Stimulated activated CD8-positive, alpha-beta memory T cell treated with anti-CD3 and anti-CD28 coated beads, Interleukin-15, amount 100 ng/mL, for 24 hours (primary cell): ENCODE measurements around the gene PSORS1C2.

Experiments
- DNase-seq: peaks from one replicate; pipeline ENCODE4 v3.0.0-alpha.2; 2020; ENCODE audit warnings: low read depth

PSORS1C2 gene

DNA sequence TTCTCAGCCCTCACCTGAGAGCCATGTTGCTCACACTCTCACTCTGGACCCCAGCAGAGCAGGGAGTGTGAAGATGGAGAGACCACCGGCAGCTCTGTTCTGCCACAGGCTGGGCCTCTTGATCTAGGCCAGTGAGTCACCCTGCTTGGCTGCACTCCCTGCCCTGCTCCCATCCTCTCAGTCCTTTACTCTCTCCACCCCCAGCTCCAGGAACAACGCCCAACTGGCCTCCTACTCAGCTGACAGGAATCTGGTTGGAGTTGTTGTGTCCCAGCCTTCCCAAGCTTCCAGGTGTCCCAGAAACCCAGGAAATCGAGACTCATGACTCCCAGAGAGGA lies 24.4 kb downstream of the PSORS1C2 start, which contains the start of gene PSORS1C1:
Gene PSORS1C1 (plus strand): TSS at position 260 of the 338 bp plus-strand sequence. CDS start 14,833 bp downstream, outside the sequence.
- no peak for DNase-seq

DNA sequence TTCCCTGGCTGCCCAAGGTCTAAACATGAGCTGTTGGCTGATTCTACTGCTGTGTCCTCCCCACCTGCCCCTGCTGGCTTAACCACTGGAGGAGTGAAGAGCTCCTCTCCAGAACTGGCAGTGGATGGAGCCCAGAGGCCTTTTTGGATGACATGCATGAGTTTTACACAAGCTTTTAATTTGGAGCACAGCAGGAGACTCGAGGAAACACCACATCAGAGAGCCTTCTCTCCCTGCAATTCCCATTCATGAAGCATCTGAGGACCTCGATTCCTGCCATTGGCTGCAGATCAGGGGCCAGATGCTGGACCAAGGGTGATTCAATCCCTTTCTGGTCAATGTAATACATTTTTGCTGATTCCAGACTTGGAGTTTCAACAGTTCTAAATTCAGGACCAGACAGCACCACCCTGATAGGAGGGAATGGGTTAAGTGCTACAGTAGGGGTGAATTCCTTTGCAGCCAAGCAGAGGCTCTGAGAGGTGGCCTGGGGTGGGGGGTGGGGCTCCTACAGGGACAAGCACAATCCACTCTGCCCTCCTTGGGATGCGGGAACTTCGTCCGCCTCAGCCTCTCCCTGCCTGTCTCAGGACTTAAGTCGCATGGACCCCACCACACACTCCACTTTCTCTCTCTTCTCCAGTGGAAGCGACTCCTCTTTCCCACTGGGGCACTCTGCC lies 24.9 kb downstream of the PSORS1C2 start:
- no peak for DNase-seq

DNA sequence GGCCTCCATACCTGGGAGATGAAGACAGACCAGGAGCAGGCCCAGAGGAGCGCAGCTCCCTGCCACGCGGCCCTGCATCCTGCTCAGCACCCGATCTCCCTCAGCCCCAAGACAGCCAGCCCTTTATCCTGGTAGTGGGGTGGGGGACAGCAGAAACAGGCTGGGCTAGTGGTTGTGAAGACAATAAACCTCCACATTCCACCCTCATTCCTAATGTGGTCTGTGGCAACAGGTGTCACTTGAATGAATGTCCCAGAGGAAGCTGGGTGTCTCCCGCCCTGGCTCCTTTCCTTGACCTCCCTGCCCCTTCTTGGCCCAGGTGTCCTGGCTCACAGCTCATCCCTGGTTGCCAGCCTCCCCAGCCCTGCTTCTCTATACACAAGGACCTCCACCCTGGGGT lies 26.4 kb downstream of the PSORS1C2 start, which contains the start of gene C6orf15:
Gene C6orf15 (minus strand): TSS at position 98 of the 400 bp plus-strand sequence. CDS start 20 bp downstream, at position 78.
- no peak for DNase-seq

GRCh38 chr6:31111712-31112111 lies 27.2 kb downstream of the PSORS1C2 start:
- DNase-seq: no peak

DNA sequence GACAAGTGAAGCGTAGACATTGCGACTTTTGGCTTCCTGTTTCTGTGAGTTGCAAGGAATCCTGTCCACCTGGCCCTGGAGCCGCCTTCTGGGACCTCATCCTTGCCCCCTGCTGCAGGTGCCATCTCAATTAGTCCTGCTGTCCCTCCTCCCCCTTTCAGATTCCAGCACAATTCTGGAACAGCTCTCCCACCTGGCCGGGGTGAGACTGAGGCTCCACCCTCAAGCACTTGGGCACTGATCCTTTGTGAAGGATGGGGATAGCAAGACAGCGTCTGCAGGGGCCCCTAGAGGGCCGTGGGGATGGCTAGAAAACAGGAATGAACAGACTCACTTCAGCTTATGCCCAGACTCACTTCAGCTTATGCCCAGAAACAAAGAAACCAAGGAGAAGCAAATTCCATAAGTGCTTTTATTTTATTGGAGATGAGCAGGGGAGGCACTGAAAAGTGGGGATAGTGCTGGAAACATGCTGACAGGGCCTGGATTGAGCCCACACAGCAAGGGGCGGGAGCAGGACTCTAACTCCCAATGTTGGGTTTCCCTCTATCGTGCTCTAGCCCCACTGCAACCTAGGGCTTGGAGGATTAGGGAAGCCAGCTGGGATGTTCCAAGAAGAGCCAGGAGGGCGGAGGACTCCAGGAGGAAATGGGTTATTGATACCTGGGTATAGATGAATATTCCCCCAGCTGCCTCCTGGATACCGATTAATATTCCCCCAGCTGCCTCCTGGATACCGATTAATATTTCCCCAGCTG lies 27.9 kb downstream of the PSORS1C2 start:
- no peak for DNase-seq

- no peak for DNase-seq
Observed at GRCh38 chr6:31107052-31107451, 31.8 kb downstream of the PSORS1C2 start.

- DNase-seq: no peak
Observed at GRCh38 chr6:31103136-31103535, 35.7 kb downstream of the PSORS1C2 start.

GRCh38 chr6:31098449-31098938 lies 40.4 kb downstream of the PSORS1C2 start:
- no peak for DNase-seq

- no peak for DNase-seq
Observed at GRCh38 chr6:31096656-31097055, 42.2 kb downstream of the PSORS1C2 start.

DNA sequence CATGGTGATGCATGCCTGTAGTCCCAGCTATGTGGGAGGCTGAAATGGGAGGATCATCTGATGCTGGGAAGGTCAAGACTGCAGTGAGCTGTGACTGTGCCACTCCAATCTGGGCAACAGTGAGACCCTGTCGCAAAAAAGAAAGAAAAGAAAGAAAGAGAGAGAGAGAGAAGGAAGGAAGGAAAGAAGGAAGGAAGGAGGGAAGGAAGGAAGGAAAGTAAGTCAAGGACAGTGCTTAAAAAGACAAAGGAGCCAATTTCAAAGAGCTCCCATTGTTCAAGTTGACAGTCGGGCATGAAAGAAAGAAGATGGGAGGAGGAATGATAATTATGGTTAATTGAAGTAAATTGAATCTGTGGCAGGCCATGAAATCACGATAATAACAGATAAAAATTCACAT lies 42.7 kb downstream of the PSORS1C2 start:
- DNase-seq: no peak

- DNase-seq: no peak
Observed at GRCh38 chr6:31094389-31094881, 44.4 kb downstream of the PSORS1C2 start.

GRCh38 chr6:31092769-31093505 lies 45.9 kb downstream of the PSORS1C2 start:
- DNase-seq: no peak

DNA sequence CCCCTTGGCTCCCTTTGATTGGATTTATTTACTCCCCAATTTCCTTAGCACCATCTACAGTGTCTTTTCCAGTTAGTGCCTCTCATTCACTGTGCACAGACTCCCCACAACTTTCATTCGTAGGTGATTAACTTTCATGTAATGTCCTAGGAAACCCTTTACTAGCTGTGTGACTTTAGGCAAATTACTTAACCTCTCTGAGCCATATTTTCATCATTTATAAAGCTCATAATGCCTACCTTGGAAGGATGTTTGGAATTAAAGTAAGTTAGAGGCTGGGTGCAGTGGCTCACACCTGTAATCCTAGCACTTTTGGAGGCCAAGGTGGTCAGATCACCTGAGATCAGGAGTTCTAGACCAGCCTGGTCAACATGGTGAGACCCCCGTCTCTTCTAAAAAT lies 46.6 kb downstream of the PSORS1C2 start:
- DNase-seq: no peak

DNA sequence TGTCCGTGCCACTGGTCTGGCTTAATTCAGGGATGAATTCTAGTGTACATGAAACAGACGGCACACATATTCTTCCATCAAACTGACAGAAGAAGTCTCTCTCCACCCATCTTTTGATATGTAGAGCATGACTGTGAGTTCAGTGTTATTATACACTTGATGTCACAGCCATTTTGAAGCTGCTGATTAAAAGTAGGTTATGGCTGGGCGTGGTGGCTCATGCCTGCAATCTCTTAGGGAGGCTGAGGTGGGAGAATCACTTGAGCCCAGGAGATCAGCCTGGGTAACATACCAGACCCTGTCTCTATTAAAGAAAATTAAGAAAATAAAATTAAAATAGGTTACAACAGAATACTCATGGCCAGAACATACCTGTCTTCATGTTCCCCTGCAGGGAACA lies 47.2 kb downstream of the PSORS1C2 start:
- DNase-seq: no peak

GRCh38 chr6:31090973-31091364 lies 47.9 kb downstream of the PSORS1C2 start:
- DNase-seq: no peak

- no peak for DNase-seq
Observed at GRCh38 chr6:31090275-31090972, 48.4 kb downstream of the PSORS1C2 start.
